OCI-LY7 (cell line): Measurements from ENCODE around the gene OGA. TPM values are rescaled to one million over a fixed set of nuclear protein-coding genes. Genes with fewer than 3 reads are reported as not detected.

Source experiments
- BruUV-seq: library from RNA; stranded (reverse); fragments of 400-500 nt; replicated peaks from 2 replicates; lab custom pipeline; 2021; lab: Mats Ljungman, UMichigan
- CTCF ChIA-PET: fragments of 300-600 bp; sonication (Branson Sonifier 250); formaldehyde crosslinking; loops from one replicate; lab custom pipeline; 2022; ENCODE audit warnings: antibody characterized with exemption; ENCODE audit not compliant: unreplicated experiment; lab: Charles Lee
- POLR2A ChIA-PET: fragments of 300-600 bp; sonication (Branson Sonifier 250); formaldehyde crosslinking; loops from one replicate; lab custom pipeline; 2022; ENCODE audit warnings: antibody characterized with exemption; lab: Charles Lee
- DNase-seq: peaks from one replicate; pipeline ENCODE4 v3.0.0-alpha.2; 2015; ENCODE audit warnings: low spot score
- H2AFZ ChIP-seq: fragments of 200-600 bp; sonication (generic), shearing (Covaris generic); 2 replicates; pipeline ENCODE4 v1.6.1; 2014; ENCODE audit warnings: mild to moderate bottlenecking, antibody characterized with exemption, low read length, moderate library complexity
- H3K27ac ChIP-seq: fragments of 200-600 bp; sonication (generic); 2 replicates; pipeline ENCODE4 v1.5.1; 2014; ENCODE audit warnings: mixed run types, low read depth, mild to moderate bottlenecking, moderate library complexity, low read length, inconsistent platforms; ENCODE audit not compliant: poor library complexity, severe bottlenecking
- H3K36me3 ChIP-seq: fragments of 200-600 bp; sonication (generic); 2 replicates; pipeline ENCODE4 v1.6.1; 2014; ENCODE audit warnings: mild to moderate bottlenecking, antibody characterized with exemption, low read length, moderate library complexity, mixed read lengths; ENCODE audit not compliant: insufficient read depth
- H3K4me1 ChIP-seq: fragments of 200-600 bp; sonication (generic); 2 replicates; pipeline ENCODE4 v1.5.1; 2014; ENCODE audit warnings: mild to moderate bottlenecking, low read length; ENCODE audit not compliant: insufficient read depth, poor library complexity, severe bottlenecking
- H3K4me2 ChIP-seq: fragments of 200-600 bp; sonication (generic); 2 replicates; pipeline ENCODE4 v1.6.1; 2014; ENCODE audit warnings: mild to moderate bottlenecking, low read length
- H3K4me3 ChIP-seq: fragments of 200-600 bp; sonication (generic); 2 replicates; pipeline ENCODE4 v1.5.1; 2014; ENCODE audit warnings: mild to moderate bottlenecking, low read depth, low read length; ENCODE audit not compliant: poor library complexity, severe bottlenecking
- H3K79me2 ChIP-seq: fragments of 200-600 bp; sonication (generic); 2 replicates; pipeline ENCODE4 v1.6.1; 2016; ENCODE audit warnings: low read depth, mild to moderate bottlenecking, low read length, moderate library complexity, mixed read lengths; ENCODE audit not compliant: insufficient read depth
- H3K9me2 ChIP-seq: fragments of 200-600 bp; sonication (generic); 2 replicates; pipeline ENCODE4 v1.6.1; 2016; ENCODE audit warnings: mild to moderate bottlenecking, low read length, mixed read lengths; ENCODE audit not compliant: insufficient read depth
- H3K9me3 ChIP-seq: fragments of 200-600 bp; sonication (generic); 2 replicates; pipeline ENCODE4 v1.6.1; 2014; ENCODE audit warnings: mild to moderate bottlenecking, mixed run types, low read length, mixed read lengths
- H4K20me1 ChIP-seq: fragments of 200-600 bp; sonication (generic); 2 replicates; pipeline ENCODE4 v1.6.1; 2014; ENCODE audit warnings: mild to moderate bottlenecking, antibody characterized with exemption, low read length, moderate library complexity, mixed read lengths; ENCODE audit not compliant: insufficient read depth
- CTCF ChIP-seq: fragments of 200-600 bp; sonication (generic); conservative IDR thresholded peaks from 2 replicates; pipeline ENCODE4 v1.5.1; 2014; ENCODE audit warnings: mild to moderate bottlenecking, antibody characterized with exemption, low read length, moderate library complexity, mixed read lengths
- EZH2phosphoT487 ChIP-seq: fragments of 200-600 bp; sonication (generic); IDR thresholded peaks from 2 replicates; pipeline ENCODE4 v1.6.1; 2018; ENCODE audit warnings: low read depth, borderline replicate concordance, mild to moderate bottlenecking, mixed run types, antibody characterized with exemption, low read length, moderate library complexity, mixed read lengths
- intact Hi-C: fragments of 100-400 bp; cut with micrococcal nuclease; formaldehyde crosslinking; loops from one replicate; pipeline ENCODE4 v1.10.0; 2022; ENCODE audit not compliant: unreplicated experiment
- total RNA-seq, 2 experiments: library from RNA; depleted of rRNA in 1 of 2; stranded (reverse); fragments of >200 nt in 1 of 2; shearing (Covaris generic) in 1 of 2; gene quantifications; 2 replicates each; pipeline ENCODE4 v1.2.3, GENCODE V29; 2014 to 2022

The OGA gene
- total RNA-seq, 2 experiments from 2014 or later = 65.5 to 109 TPM

- POLR2A ChIA-PET = interaction anchor here (1.5 kb wide), 1 partner anchor 10 kb away, joined by 9 read pairs; the partner anchor contains the start of gene OGA
- DNase-seq = no peak
- no TSS peak for BruUV-seq
Observed at GRCh38 chr10:101827919-101828600, 9.8 kb upstream of the OGA start.

GRCh38 chr10:101826852-101827434, 8.7 kb upstream of the OGA start:
- H3K4me3 ChIP-seq = no peak overlapping the region
- no peaks in the 10 kb centered on the region for H4K20me1 ChIP-seq
- no peaks in the 10 kb centered on the region for H3K79me2 ChIP-seq
- H3K9me3 ChIP-seq = no peaks in the 10 kb centered on the region
- H2AFZ ChIP-seq = no peak overlapping the region
- H3K27ac ChIP-seq = no peak overlapping the region
- CTCF ChIA-PET = interaction anchor here (0.7 kb wide), 1 partner anchor 201 kb away, joined by 3 read pairs; no protein-coding TSS in a partner anchor
- intact Hi-C loops = no loop called here
- no peak for TF ChIP-seq EZH2phosphoT487
- no peak for TF ChIP-seq CTCF
- BruUV-seq = no TSS peak
- POLR2A ChIA-PET = interaction anchor here (1.5 kb wide), 1 partner anchor 9 kb away, joined by 9 read pairs; the partner anchor contains the start of gene OGA
- H3K36me3 ChIP-seq = no peaks in the 10 kb centered on the region
- no peak overlapping the region for H3K4me2 ChIP-seq
- H3K9me2 ChIP-seq = no peaks in the 10 kb centered on the region
- DNase-seq = no peak
- H3K4me1 ChIP-seq = peaks cover 27% of the 10 kb centered on the region

More at GRCh38 chr10:101827919-101828600, 9.8 kb upstream of the OGA start:
- H3K4me2 ChIP-seq = no peak overlapping the region
- peaks cover 32% of the 10 kb centered on the region for H3K4me1 ChIP-seq
- intact Hi-C loops = no loop called here
- H2AFZ ChIP-seq = no peak overlapping the region
- CTCF ChIA-PET = interaction anchor here (0.6 kb wide), 1 partner anchor 767 kb away, joined by 5 read pairs; no protein-coding TSS in a partner anchor
- H3K4me3 ChIP-seq = no peak overlapping the region
- TF ChIP-seq CTCF = no peak
- TF ChIP-seq EZH2phosphoT487 = no peak
- H4K20me1 ChIP-seq = no peaks in the 10 kb centered on the region
- H3K9me3 ChIP-seq = no peaks in the 10 kb centered on the region
- no peaks in the 10 kb centered on the region for H3K36me3 ChIP-seq
- H3K9me2 ChIP-seq = no peaks in the 10 kb centered on the region
- H3K27ac ChIP-seq = no peak overlapping the region
- H3K79me2 ChIP-seq = no peaks in the 10 kb centered on the region
